NOMO-1 (cell line): ENCODE results near the gene FAM107B.
"Not testable (repeated sequence)": the region's sequence is repeated elsewhere in the genome, so short reads cannot be mapped to it uniquely, and the experiment has no call there.

Experiments
- DNase-seq, 2 experiments: peaks; one replicate each; lab custom pipeline; 2025; ENCODE audit not compliant: unreplicated experiment in 2 of 2; lab: John Stamatoyannopoulos, UW

Gene FAM107B

DNA sequence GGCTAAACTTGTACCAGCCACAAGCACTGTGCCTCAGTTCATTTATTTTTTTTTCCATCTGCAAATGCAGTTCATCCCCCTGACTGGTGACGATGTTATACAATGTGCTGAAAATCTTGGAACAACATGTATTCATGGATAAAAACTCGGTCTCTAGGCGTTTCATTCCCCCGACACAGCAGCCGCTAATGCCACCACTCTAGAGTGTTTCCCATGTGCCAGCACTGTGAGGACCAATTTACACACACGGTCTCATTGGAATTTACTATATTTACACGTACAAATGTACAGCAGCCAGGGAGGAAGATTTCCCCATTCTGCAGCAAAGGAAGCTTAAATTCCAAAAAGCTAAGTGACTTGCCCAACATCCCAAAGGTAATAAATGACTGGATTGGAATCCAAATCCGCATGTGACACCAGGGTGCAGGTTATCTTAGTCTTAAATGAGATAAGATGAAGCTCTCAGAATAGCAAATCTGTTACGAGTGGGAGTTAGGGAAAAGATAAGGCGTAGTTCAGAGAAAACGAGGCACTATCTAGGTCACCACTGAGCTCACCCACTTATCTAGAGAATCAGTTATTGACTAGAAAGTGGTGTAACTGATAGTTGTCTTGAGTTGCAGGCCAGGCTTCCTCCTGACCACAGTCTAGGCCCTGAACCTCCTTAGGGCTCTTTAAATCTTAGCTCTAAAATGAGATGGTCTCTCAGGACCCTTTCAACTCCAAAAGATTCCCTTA lies 36.7 kb downstream of the FAM107B start:
- DNase-seq = no peak

DNA sequence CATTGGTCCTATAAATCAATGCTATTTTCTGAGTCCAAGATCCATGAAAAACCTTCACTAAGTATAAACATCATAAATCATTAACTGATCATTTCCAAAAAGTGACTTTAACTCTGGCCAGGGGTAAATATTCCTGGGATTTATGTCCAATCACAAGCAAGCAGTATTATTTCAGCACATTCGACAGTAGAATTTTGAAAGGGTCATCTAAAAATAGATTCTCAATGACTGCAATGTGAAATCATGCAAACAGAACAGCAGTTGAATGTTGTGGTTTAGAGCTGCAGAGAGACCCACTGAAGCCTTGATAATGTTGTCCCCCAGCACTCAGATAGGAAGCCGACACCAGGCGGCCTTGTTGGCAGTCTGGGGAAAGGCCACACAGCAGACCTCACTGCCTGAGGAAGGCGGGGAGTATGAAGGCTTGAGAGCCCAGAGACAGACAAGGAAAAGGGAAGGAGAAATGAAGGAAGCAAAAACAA lies 38.1 kb downstream of the FAM107B start:
- peak; percentile 60 to 74 for DNase-seq

DNA sequence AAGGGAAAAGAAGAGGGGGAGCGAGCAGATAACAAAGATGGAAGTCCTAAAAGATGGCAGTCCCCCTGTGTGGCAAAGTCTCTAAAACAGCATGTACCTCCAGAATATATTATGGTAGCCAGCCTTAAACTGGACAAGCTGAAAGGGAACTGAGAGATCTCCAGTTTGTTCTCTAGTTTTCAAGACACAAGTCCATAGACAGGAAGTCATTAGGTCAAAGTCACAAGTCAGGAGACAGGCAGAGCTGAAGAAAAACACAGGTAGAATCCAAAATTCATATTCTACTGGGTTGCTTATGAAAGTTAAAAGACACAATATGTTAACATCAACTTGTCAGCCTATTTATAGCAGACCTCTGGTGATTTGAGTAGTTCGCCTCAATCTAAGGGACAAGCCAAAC lies 38.7 kb downstream of the FAM107B start:
- DNase-seq = peak in 1 of 2 experiments; percentile 52

DNA sequence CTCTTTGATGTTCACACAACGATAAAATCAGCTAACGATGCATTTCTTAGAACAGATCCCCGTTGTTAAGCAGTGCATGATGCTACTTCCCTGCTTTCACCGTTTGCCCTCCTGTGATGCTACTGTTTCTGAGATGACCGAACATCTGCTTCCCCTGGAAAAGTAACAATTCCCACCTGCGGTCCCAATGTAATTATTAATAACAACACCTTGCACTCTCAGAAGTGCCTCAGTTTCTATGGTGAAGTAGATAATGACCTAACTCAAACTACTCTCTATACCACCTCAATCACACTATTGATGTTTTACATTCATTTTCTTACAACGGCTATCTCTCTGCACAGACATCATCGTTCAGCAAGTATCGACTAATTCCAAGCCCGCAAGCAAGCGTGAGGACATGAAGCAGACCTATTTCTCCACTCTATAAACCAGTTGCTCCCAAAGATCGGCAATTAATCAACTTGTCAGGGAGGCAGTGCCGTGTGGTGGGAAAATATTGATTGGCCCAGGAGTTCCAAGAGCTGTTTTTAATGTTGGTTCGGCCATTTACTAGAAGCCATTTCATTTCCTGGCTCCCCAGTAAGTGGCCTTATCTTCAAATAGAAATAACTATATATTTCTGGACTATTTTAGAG lies 42.7 kb downstream of the FAM107B start:
- no peak for DNase-seq

DNA sequence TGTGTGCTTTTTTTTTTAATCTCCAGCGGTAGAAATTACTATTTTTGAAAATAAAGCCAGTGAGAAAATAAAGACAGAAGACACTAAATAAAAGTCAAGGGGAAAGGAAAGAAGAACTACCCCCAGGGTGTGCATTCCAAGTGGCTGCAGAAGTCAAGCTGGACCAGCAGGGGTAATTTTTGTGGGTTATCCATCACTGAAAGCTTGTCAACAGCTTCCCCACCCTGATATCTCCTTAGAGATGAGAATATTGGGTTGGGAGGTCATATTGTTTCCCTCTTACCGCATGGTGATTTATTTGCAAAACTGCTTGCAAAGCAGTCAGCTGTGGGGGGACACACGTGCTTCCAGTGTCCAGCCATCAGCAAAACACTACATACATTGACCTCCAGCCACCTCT lies 46.4 kb downstream of the FAM107B start:
- DNase-seq = no peak

DNA sequence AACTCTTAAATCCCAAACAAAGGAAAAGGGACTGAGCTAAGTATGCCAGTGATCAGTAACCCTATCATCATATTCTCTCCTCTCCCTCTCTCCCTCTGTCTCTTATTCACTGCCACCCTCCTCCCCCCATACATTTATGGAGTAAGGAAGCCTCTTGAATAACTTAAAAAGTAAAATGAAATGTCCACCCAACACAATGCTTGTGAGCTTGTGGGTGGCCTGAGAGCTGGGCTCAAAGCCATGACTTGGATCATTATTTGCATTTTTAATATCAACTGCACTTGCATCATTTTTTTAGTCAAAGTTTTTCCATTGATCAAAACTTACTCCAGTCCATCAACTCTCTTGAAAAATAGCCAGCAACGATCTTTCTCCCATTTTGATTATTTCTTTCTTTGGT lies 46.8 kb downstream of the FAM107B start:
- no peak for DNase-seq

DNA sequence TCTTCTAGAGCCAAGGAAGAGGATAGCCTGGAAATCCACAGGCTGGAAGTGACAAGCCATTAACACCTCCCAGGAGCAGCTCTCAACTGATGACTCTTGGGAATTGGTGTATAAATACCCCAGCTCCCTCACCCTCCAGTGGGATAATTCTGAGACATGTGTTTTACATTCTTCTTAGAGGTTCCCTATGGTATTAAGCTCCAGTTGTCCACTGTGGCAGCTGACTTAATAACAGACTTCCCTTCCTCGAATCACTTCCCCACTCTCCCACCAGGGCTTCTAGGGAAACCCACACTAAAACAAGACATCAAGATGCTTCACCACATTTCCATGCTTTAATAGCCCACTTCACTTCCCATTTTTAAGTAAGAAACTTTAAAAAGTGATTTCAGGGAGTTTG lies 47.2 kb downstream of the FAM107B start:
- peak in 1 of 2 experiments; percentile 42 for DNase-seq

DNA sequence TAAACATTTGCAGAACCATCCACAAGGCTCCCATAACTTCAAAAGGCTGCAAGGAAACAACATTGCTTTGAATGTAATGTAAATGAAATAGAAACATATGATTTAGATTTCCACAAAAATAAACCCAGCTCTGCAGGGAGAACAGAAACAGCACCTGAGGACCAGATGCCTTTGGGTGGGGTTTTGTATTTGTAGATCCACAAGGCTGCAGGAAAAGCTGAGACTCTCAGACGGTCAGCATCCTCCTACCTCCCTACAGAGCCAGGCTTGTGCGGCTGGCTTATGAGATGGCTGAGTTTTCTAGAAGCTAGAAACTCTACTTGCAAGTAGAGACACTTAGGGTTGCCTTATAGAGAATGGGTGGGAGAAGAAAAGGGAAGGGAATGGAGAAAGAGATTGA lies 49.8 kb downstream of the FAM107B start:
- DNase-seq = no peak

DNA sequence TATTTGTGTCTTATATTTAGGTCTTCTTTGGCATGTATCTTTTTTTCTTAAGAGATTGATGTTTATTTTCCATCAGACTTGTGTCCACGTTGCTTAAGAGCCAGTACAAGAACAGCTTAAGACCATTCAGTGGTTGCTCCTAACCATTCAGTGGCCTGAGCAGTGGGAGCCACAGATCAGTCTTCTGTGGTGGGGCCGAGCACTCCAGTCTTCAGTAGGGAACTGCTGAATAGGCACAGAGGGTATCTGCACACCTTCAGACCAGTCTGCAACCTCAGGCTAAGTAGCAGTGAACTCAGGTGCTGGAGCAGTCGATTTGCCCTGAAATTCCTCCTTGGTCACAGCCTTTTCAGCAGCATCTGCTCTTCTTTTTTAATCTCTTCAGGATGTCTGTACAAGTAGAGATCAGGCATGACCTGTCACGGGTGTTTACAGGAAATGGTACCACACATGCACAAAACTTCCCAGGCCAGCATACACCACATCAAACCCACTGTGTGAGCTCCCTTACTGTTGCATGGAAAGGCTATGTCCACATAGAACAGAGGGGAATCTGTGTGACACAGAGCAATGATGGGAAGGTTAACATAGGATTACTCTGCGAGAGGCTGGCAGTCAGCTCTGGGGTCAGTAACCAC lies 51.5 kb downstream of the FAM107B start:
- DNase-seq = no peak

DNA sequence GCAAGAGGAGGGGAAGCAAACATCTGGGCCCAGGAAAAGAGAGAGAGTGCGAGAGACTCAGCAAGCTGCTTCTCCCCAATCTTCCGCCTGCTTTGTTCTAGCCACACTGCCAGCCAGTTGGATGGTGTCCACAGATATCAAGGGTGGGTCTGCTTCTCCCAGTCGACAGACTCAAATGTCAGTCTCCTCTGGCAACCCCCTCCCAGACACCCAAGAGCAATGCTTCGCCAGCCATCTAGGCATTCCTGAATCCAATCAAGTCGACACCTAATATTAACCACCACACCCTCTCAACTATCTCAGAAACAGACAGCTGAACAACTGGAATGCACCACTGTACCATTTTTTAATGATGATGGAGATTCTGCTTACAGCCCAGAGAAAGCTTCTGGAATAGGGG lies 57.1 kb downstream of the FAM107B start:
- DNase-seq = no peak

DNA sequence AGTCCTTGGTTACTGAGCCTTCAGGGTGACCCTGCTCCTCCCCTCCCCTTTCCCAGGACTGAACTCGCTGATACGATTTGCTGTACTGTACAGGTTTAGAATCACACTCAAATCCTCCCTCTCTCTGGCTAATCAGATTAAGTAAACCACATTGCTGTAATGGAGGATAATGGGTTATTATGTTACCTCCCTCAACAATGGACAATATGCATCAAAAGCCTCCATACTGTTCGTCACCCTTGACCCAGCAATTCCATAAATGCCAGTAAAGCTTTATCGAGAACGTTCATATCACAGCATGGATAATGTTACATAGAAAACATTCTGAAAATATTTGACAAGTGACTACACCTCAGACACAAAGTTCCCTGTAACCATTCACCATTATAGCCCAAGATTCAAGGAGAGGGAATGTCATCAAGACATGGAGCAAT lies 61.7 kb downstream of the FAM107B start:
- no peak for DNase-seq

DNA sequence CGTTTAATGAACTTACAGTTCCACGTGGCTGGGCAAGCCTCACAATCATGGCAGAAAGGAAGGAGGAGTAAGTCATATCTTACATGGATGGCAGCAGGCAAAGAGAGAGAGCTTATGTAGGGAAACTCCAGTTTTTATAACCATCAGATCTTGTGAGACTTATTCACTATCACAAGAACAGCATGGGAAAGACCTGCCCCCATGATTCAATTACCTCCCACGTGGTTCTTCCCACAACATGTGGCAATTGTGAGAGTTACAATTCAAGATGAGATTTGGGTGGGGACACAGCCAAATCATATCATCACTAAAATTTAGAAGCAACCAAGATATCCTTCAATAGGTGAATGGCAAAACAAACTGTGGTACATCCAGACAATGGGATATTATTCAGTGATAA lies 65.4 kb downstream of the FAM107B start:
- not testable (repeated sequence) for DNase-seq

DNA sequence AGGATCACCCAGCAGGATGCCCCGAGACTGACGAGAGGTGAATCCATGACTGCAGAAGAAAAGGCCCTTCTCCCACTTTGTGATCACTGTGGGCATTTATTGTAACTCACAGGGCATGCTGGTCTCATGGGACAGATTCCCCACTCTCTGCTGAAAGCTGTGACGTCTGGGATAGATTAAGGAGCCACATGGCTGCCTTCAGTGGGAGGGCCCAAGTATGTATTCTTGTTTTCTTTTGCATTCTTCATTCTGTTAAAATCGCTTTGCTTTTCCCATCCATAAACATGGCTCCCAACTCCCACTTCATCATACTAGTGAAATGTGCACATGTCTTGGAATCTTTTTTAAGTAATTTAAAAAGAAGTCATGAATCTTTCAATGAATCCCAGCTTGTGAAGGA lies 67.2 kb downstream of the FAM107B start:
- DNase-seq = no peak

DNA sequence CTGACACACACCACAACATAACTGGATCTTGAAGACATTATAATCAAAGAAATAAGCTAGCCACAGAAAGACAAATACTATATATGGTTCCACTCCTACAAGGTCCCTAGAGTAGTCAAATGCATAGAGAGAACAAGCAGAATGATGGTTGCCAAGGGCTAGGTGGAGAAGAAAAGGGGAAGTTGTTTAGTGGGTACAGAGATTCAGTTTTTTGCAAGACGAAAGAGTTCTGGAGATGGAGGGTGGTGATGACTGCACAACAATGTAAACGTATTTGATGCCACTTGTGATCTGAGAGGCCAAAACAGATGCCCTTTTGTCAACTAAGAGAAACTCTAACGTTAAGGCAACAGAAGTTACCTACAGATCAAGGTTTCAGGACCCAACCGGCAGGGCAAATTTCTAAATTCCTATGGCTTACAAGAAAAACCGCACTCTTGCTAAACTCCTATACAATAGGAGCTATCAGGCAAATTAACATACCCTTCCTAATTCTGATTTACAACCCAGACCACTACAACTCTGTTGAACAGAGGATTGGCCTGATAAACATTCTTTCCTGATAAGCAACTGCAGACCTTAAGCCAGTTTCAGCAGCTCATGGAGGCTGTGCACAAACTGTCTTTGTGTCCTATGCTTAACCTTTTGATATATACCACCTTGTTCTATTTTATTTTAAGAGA lies 69.0 kb downstream of the FAM107B start:
- DNase-seq = peak; percentile 90

DNA sequence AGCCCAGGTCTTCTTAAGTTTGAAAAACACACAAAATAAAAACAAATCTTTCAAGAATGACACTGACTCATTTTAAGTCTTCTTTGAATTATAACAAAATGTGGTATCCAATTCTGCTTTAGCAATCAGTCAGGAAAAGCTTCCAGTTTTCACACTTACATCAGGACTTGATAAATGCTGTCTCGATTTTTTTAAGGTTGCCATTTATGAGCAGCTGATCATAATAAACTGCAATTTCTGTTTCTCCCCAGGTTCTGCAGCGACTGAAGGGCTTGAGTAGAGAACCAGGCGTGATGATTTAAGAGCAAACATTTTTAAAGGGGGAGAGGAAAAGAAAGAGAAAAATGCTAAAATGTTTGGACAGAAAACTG lies 71.1 kb downstream of the FAM107B start:
- no peak for DNase-seq

DNA sequence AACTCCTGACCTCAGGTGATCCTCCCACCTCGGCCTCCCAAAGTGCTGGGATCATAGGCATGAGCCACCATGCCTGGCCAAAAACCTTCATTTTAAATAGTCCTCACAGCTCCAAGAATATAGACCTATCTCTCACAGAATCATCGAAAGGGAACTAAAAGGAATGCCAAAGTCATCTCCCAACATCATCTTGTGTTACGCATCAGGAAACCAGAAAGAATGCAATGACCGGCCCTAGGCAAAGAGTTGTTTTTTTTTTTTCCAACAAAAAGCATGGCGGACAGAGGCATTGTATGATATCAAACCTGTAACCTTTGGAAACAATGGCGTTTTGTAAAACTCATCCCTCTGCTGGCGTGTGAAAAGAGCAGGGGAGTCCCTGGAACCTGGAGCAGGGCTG lies 73.2 kb downstream of the FAM107B start:
- DNase-seq = no peak

DNA sequence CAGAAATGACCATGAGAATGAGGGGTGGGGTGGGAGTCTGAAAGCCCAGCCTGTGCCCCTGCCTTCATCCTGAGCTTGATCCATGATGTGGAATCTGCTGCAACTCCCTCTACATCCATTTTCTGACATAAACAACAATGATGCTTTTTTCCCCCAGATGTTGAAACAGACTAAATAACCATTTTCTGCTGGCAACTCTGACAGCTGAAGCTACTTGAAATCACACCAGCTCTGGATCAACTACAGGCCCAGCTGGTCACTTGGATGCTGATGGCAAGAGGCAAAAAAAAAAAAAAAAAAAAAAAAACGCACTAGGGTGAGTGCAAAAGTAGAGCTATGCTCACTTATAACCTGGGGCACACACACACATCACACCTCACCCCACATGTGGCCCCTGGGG lies 74.2 kb downstream of the FAM107B start:
- DNase-seq = no peak

DNA sequence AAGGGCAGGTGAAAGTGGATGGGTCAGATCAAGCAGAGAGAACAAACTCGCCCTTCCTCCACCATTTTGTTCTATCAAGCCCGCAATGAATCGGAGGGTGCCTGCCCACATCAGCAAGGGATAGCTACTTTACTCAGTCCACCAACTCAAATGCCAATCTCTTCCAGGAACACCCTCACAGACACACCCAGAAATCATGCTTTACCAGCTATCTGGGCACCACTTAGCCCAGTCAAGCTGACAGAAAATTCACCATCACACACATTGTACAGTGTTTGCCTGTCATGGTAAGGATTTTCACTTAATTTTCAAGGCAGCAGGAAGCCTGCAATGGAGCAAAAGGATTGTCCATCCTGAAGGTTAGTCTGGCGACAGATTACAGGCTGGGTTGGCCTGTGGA lies 75.2 kb downstream of the FAM107B start:
- no peak for DNase-seq

DNA sequence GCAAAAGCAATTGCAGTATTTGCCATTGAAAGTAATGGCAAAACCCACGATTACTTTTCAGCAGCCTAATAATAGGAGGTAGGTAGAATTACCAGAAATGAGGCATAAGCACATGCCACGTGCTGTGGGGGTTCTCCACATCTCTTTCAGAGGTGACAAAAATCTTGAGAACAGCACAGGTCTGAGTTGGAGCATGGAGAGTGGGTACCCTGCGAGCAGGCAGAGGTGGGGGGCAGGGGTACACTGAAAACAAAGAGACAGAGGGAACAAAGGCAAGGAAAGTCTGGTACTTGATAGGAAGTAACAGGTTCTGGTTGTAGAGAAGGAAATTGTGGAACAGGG lies 75.9 kb downstream of the FAM107B start:
- no peak for DNase-seq

DNA sequence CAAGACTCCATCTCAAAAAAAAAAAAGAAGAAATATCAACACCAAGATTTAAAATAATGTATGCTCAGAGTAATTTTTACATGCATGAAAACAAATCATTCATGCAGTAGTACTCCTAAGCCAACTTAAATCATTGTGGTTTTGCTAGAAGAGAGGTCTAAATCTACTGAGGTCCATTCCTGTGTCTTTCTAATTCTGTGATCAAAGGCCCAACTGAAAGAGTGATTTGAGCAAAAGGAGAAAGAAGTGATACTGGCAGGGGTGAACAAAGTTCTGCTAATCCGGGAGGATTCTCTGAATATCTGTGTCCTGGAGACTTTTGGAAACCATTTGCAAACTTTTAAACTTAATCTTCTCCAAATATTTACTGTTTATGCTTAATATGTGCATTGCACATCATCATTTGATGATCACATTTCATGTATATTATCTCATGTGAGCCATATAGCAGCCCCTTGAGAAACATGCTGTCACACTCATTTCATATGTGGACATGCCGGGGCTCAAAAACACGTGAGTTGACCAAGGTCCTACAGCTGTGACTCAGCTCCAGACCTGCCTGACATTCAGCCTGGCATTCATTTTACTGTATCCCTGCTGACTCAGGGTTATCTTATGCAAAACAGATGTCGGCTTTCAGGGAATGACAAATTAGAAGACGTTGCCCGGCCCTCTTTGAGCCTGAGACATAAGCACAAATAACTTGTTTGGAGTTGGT lies 76.4 kb downstream of the FAM107B start:
- no peak for DNase-seq

DNA sequence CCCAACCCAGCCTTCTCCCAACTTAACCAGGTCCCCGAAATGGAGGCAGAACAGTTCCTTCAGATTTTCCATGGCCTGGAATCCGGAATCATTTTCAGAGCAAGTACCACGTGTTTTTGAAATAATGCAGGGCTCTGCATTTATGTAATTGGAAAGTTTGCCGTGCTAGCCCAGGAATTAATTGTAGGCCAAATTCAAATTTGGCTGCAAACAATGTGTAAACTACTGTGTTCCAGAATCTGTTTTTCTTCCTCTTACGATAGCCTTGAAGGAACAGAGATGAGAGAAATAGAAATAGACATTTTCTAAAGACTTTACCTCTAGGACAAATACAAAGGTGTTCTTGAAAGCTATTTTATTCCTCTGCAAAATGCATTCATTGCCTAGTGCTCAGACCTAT lies 77.4 kb downstream of the FAM107B start:
- DNase-seq = no peak
